Measurements from ENCODE around the gene LRRN4CL. TPM values are rescaled to one million over a fixed set of nuclear protein-coding genes. Genes with fewer than 3 reads are reported as not detected.

LRRN4CL gene
- total RNA-seq (2022; extraction: Qiagen RNA extraction; ENCODE audit: low read depth) = 0.09 to 0.25 TPM (median 0.14 TPM) in 3 of 5 replicates, not detected in the others

GRCh38 chr11:62689421-62690183, at the start of gene LRRN4CL:
LRRN4CL (minus strand) TSS chr11:62689530; CDS start chr11:62688508, 1,022 bp downstream.

GRCh38 chr11:62728171-62728988, 39.0 kb upstream of the LRRN4CL start, which contains the start of gene TTC9C:
TTC9C (plus strand) TSS chr11:62728486; CDS start chr11:62728849, 363 bp downstream.

DNA sequence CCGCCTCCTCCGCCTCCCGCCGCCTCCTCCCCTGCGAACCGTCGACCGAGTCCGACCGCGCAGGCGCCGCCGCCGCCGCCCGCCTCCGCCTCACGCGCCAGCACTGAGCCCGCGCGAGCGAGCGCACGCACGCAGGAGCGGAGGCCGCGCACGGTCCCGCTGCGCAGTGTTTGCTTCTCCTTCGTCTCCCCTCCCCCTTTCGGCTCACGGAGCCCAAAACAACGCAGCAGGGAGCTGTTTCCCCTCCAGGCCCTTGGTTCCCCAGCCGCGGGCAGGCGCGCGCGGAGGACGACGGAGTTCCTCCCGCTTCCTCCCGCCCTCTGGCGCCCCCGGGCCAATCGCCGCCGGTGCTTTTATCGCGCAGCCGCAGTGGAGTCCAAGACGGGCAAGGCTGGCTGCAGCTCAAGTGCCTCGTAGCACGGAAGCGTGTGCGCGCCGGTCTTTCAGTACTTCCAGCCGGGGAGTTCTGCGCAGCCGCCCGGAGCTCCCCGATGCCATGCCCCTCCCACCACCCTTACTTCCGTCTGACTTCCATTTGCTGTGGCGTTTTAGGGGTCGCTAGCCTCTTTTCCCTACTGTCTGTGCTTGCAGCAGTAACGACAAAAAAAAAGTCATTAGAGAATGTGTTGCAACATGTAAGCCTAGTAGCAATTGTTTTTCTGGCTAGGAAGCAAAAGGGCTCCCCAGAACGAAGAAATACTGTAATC, 38.0 kb upstream of the LRRN4CL start, which contains the start of gene HNRNPUL2:
Gene HNRNPUL2, minus strand, starts transcription at position 293 of the 707 bp plus-strand sequence. CDS start 301 bp downstream, outside the sequence.

DNA sequence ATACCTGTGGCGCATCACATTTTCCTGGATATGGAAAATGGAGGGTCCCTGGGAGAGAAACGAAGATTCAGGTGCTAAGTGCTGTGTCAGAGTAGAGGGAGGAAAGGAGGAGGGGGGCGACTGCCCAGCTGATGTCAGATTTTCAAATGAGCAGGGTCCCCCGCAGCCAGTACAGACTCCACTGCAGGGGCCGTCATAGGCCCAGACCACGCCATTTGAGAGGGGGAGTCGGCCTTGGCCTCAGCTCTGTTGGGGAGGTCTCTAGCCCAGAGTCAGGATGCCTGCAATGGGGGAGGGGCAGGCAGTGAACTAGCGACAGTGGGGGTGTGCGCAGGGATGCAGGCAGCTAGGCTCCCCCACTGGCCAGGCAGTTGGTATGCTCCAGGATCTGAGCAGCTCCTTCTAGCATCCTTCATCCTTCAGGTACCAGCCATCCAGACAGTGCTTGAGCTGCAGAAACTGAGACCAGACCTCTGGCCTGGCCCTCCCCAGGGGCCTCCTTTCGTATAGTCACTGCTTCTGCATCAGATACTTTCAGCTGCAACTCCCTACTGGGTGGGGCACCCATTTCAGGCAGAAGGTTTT, 18.0 kb upstream of the LRRN4CL start, which contains the start of the genes BSCL2 and GNG3:
Gene BSCL2, minus strand, starts transcription at position 148 of the 585 bp plus-strand sequence. CDS start 229 bp downstream, outside the sequence.
Gene GNG3, plus strand, starts transcription at position 400 of the 585 bp plus-strand sequence. CDS start 620 bp downstream, outside the sequence.

GRCh38 chr11:62678770-62679696, 10.3 kb downstream of the LRRN4CL start, which contains the start of gene UBXN1:
UBXN1 (minus strand) TSS chr11:62679073; CDS start chr11:62678923, 150 bp downstream.

DNA sequence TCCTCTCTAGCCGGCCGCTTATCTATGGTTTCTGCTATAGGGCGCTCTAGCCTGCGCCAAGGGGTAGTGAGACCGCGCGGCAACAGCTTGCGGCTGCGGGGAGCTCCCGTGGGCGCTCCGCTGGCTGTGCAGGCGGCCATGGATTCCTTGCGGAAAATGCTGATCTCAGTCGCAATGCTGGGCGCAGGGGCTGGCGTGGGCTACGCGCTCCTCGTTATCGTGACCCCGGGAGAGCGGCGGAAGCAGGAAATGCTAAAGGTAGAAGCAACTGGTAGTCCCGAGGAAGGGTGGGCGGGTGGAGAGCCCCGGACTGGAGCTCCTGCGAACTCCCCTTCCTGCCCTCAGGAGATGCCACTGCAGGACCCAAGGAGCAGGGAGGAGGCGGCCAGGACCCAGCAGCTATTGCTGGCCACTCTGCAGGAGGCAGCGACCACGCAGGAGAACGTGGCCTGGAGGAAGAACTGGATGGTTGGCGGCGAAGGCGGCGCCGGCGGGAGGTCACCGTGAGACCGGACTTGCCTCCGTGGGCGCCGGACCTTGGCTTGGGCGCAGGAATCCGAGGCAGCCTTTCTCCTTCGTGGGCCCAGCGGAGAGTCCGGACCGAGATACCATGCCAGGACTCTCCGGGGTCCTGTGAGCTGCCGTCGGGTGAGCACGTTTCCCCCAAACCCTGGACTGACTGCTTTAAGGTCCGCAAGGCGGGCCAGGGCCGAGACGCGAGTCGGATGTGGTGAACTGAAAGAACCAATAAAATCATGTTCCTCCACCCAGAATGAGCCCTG, 17.5 kb downstream of the LRRN4CL start, which contains the start of the genes LBHD1 and UQCC3:
Gene LBHD1, minus strand, starts transcription at position 660 of the 782 bp plus-strand sequence. CDS start 2,236 bp downstream, outside the sequence.
Gene UQCC3, plus strand, starts transcription at position 66 of the 782 bp plus-strand sequence. Its CDS starts 73 bp downstream, at position 139.

GRCh38 chr11:62665075-62665598, 24.2 kb downstream of the LRRN4CL start, which contains the start of the genes C11orf98 and CSKMT:
C11orf98 (minus strand) TSS chr11:62665210; CDS start chr11:62665169, 41 bp downstream.
CSKMT (plus strand) TSS chr11:62665312; CDS start chr11:62665880, 568 bp downstream.

GRCh38 chr11:62645946-62646824, 43.1 kb downstream of the LRRN4CL start, which contains the start of gene GANAB:
GANAB (minus strand) TSS chr11:62646613; CDS start chr11:62646599, 14 bp downstream.

Other genes starting within 250 kb of the LRRN4CL start
- 237 to 338 TPM (median 298 TPM) in 5 replicates for gene AHNAK, start 142.7 kb downstream of the LRRN4CL start, total RNA-seq (2022; extraction: Qiagen RNA extraction; ENCODE audit: low read depth)
- 1,887 to 2,053 TPM (median 2,011 TPM) in 5 replicates for gene EEF1G, start 115.6 kb downstream of the LRRN4CL start, total RNA-seq (2022; extraction: Qiagen RNA extraction; ENCODE audit: low read depth)
- 7.8 to 17.7 TPM (median 15.1 TPM) in 5 replicates for gene TUT1, start 98.0 kb downstream of the LRRN4CL start, total RNA-seq (2022; extraction: Qiagen RNA extraction; ENCODE audit: low read depth)
- gene MTA2, start 87.7 kb downstream of the LRRN4CL start, total RNA-seq (2022; extraction: Qiagen RNA extraction; ENCODE audit: low read depth) = 77.4 to 91.6 TPM (median 86.2 TPM) in 5 replicates
- gene EML3, start 76.8 kb downstream of the LRRN4CL start, total RNA-seq (2022; extraction: Qiagen RNA extraction; ENCODE audit: low read depth) = 13.5 to 30.1 TPM (median 26.2 TPM) in 5 replicates
- gene ROM1, start 76.3 kb downstream of the LRRN4CL start, total RNA-seq (2022; extraction: Qiagen RNA extraction; ENCODE audit: low read depth) = 3.5 to 4.8 TPM (median 4.4 TPM) in 5 replicates
- 30.1 to 56.7 TPM (median 52.1 TPM) in 5 replicates for gene B3GAT3, start 67.5 kb downstream of the LRRN4CL start, total RNA-seq (2022; extraction: Qiagen RNA extraction; ENCODE audit: low read depth)
- 200 to 293 TPM (median 267 TPM) in 5 replicates for gene GANAB, start 42.9 kb downstream of the LRRN4CL start, total RNA-seq (2022; extraction: Qiagen RNA extraction; ENCODE audit: low read depth)
- 12.9 to 22.4 TPM (median 21.3 TPM) in 5 replicates for gene INTS5, start 36.2 kb downstream of the LRRN4CL start, total RNA-seq (2022; extraction: Qiagen RNA extraction; ENCODE audit: low read depth)
- gene C11orf98, start 24.3 kb downstream of the LRRN4CL start, total RNA-seq (2022; extraction: Qiagen RNA extraction; ENCODE audit: low read depth) = 124 to 164 TPM (median 134 TPM) in 5 replicates
- gene CSKMT, start 24.2 kb downstream of the LRRN4CL start, total RNA-seq (2022; extraction: Qiagen RNA extraction; ENCODE audit: low read depth) = 5.8 to 16.2 TPM (median 12.6 TPM) in 5 replicates
- 25.4 to 39.4 TPM (median 34.5 TPM) in 5 replicates for gene UQCC3, start 17.9 kb downstream of the LRRN4CL start, total RNA-seq (2022; extraction: Qiagen RNA extraction; ENCODE audit: low read depth)
- 4.8 to 5.3 TPM (median 5.0 TPM) in 5 replicates for gene LBHD1, start 17.3 kb downstream of the LRRN4CL start, total RNA-seq (2022; extraction: Qiagen RNA extraction; ENCODE audit: low read depth)
- 89.4 to 131 TPM (median 123 TPM) in 5 replicates for gene UBXN1, start 10.5 kb downstream of the LRRN4CL start, total RNA-seq (2022; extraction: Qiagen RNA extraction; ENCODE audit: low read depth)
- gene BSCL2, start 17.9 kb upstream of the LRRN4CL start, total RNA-seq (2022; extraction: Qiagen RNA extraction; ENCODE audit: low read depth) = 49.0 to 86.5 TPM (median 71.5 TPM) in 5 replicates
- gene GNG3, start 18.1 kb upstream of the LRRN4CL start, total RNA-seq (2022; extraction: Qiagen RNA extraction; ENCODE audit: low read depth) = not detected in 5 replicates
- gene HNRNPUL2, start 37.9 kb upstream of the LRRN4CL start, total RNA-seq (2022; extraction: Qiagen RNA extraction; ENCODE audit: low read depth) = 40.2 to 45.6 TPM (median 42.8 TPM) in 5 replicates
- gene TTC9C, start 39.0 kb upstream of the LRRN4CL start, total RNA-seq (2022; extraction: Qiagen RNA extraction; ENCODE audit: low read depth) = 30.4 to 34.7 TPM (median 33.1 TPM) in 5 replicates
- gene ZBTB3, start 64.6 kb upstream of the LRRN4CL start, total RNA-seq (2022; extraction: Qiagen RNA extraction; ENCODE audit: low read depth) = 1.1 to 1.8 TPM (median 1.6 TPM) in 5 replicates
- 170 to 201 TPM (median 175 TPM) in 5 replicates for gene POLR2G, start 72.0 kb upstream of the LRRN4CL start, total RNA-seq (2022; extraction: Qiagen RNA extraction; ENCODE audit: low read depth)
- 11.3 to 18.0 TPM (median 15.4 TPM) in 5 replicates for gene TAF6L, start 81.9 kb upstream of the LRRN4CL start, total RNA-seq (2022; extraction: Qiagen RNA extraction; ENCODE audit: low read depth)
- gene TMEM179B, start 97.9 kb upstream of the LRRN4CL start, total RNA-seq (2022; extraction: Qiagen RNA extraction; ENCODE audit: low read depth) = 53.3 to 97.0 TPM (median 86.6 TPM) in 5 replicates
- 16.2 to 32.5 TPM (median 26.9 TPM) in 5 replicates for gene TMEM223, start 102.5 kb upstream of the LRRN4CL start, total RNA-seq (2022; extraction: Qiagen RNA extraction; ENCODE audit: low read depth)
- 39.8 to 58.2 TPM (median 53.4 TPM) in 5 replicates for gene NXF1, start 115.9 kb upstream of the LRRN4CL start, total RNA-seq (2022; extraction: Qiagen RNA extraction; ENCODE audit: low read depth)
- 19.1 to 25.0 TPM (median 24.7 TPM) in 5 replicates for gene STX5, start 142.5 kb upstream of the LRRN4CL start, total RNA-seq (2022; extraction: Qiagen RNA extraction; ENCODE audit: low read depth)
- not detected in 5 replicates for gene TEX54, start 143.3 kb upstream of the LRRN4CL start, total RNA-seq (2022; extraction: Qiagen RNA extraction; ENCODE audit: low read depth)
- gene WDR74, start 150.1 kb upstream of the LRRN4CL start, total RNA-seq (2022; extraction: Qiagen RNA extraction; ENCODE audit: low read depth) = 61.5 to 84.6 TPM (median 81.8 TPM) in 5 replicates
- gene SLC3A2, start 191.4 kb upstream of the LRRN4CL start, total RNA-seq (2022; extraction: Qiagen RNA extraction; ENCODE audit: low read depth) = 846 to 1,034 TPM (median 998 TPM) in 5 replicates
- 0.05 TPM in 1 of 5 replicates, not detected in the others for gene CHRM1, start 231.8 kb upstream of the LRRN4CL start, total RNA-seq (2022; extraction: Qiagen RNA extraction; ENCODE audit: low read depth)

Data from A549 treated with ZK216348 at 1 μM for 4 hours (cell line).